GM23338 (cell line): Measurements from ENCODE around the gene MTHFD1L.

ENCODE experiments used
- CTCF ChIP-seq, 2 experiments: fragments of 200-600 bp in 1 of 2; sonication (generic) in 1 of 2; conservative IDR thresholded peaks; 2 replicates each; pipeline versions ENCODE4 v1.5.1 to v1.6.1; 2016 to 2017; ENCODE audit warnings: antibody characterized with exemption in 2 of 2, low read depth in 2 of 2, mild to moderate bottlenecking in 2 of 2, moderate library complexity in 1 of 2
- POLR2AphosphoS5 ChIP-seq: IDR thresholded peaks from 2 replicates; pipeline ENCODE4 v1.6.1; 2016; ENCODE audit warnings: antibody characterized with exemption, low read depth
- REST ChIP-seq: IDR thresholded peaks from one replicate; pipeline ENCODE4 v1.6.1; 2018; ENCODE audit warnings: antibody characterized with exemption; ENCODE audit not compliant: unreplicated experiment
- ZNF114 ChIP-seq: fragments of 250-450 bp; sonication (Bioruptor Pico); IDR thresholded peaks from 2 replicates; pipeline ENCODE4 v1.5.0; 2020; ENCODE audit warnings: mild to moderate bottlenecking, moderate library complexity

GRCh38 chr6:150987855-150988464 lies 122.5 kb downstream of the MTHFD1L start:
- TF ChIP-seq CTCF (conservative IDR thresholded peaks at IDR 0.05; ENCODE audit: low read depth in 2 of 2): no peak
- no peak for TF ChIP-seq REST
- TF ChIP-seq POLR2AphosphoS5: no peak
- TF ChIP-seq ZNF114 (CRISPR knock-in tag): no peak
